Ascending aorta (tissue), 2 donors: ENCODE results near the gene TLR4. TPM values are rescaled to one million over a fixed set of nuclear protein-coding genes. Genes with fewer than 3 reads are reported as not detected.

Experiments
- DNase-seq, 2 donors: peaks; one replicate each; pipeline ENCODE4 v3.0.0-alpha.2; 2019; ENCODE audit warnings: low spot score in 2 of 2
- H3K27ac ChIP-seq, 2 donors: fragments of 200-600 bp; sonication (generic); one replicate each; pipeline ENCODE4 v1.5.1; 2016 to 2017; ENCODE audit warnings: mild to moderate bottlenecking in 1 of 2
- H3K27me3 ChIP-seq: fragments of 200-600 bp; sonication (generic); one replicate; pipeline ENCODE4 v1.5.1; 2017
- H3K36me3 ChIP-seq, 2 donors: fragments of 200-600 bp; sonication (generic); one replicate each; pipeline ENCODE4 v1.5.1; 2016
- H3K4me1 ChIP-seq, 2 donors: fragments of 200-600 bp; sonication (generic); one replicate each; pipeline ENCODE4 v1.5.1; 2016 to 2017; ENCODE audit warnings: mild to moderate bottlenecking in 1 of 2
- H3K4me3 ChIP-seq, 2 donors: fragments of 200-600 bp; sonication (generic); one replicate each; pipeline ENCODE4 v1.5.1; 2016 to 2017; ENCODE audit warnings: mild to moderate bottlenecking in 1 of 2
- H3K9me3 ChIP-seq, 2 donors: fragments of 200-600 bp; sonication (generic); one replicate each; pipeline ENCODE4 v1.5.1; 2016
- CTCF ChIP-seq, 3 experiments: fragments of 200-600 bp in 2 of 3; fragments of 450-650 bp in 1 of 3; sonication (generic) in 2 of 3; IDR thresholded peaks; one replicate each; pipeline ENCODE4 v1.5.1; 2016 to 2019; ENCODE audit warnings: antibody characterized with exemption in 3 of 3, mild to moderate bottlenecking in 1 of 3, moderate library complexity in 1 of 3
- intact Hi-C: fragments of 100-400 bp; cut with DNase I; formaldehyde crosslinking; loops from one replicate; pipeline ENCODE4 v1.15.1; 2023
- total RNA-seq: library from RNA; depleted of rRNA; stranded (reverse); fragments of >200 nt; gene quantifications from one replicate; pipeline ENCODE4 v1.1.0, GENCODE V29; 2016

TLR4 gene
- total RNA-seq, 1 donor from 2014 or later: 32.4 TPM

- Histone ChIP-seq H3K4me3 (no peak overlapping the region), H3K27me3 (no peaks in the 10 kb centered on the region), H3K4me1 (peaks cover 0 to 2% of the 10 kb centered on the region in 2 donors), H3K9me3 (no peaks in the 10 kb centered on the region), H3K27ac (no peak overlapping the region), H3K36me3 (no peaks in the 10 kb centered on the region)
- TF ChIP-seq CTCF (IDR thresholded peaks at IDR 0.05): no peak
- DNase-seq: no peak
- intact Hi-C loops: no loop called here
Observed at GRCh38 chr9:117734523-117735314, 30.5 kb downstream of the TLR4 start.

GRCh38 chr9:117737721-117738226 lies 33.6 kb downstream of the TLR4 start:
- Histone ChIP-seq H3K9me3 (no peaks in the 10 kb centered on the region), H3K36me3 (no peaks in the 10 kb centered on the region)

GRCh38 chr9:117739206-117739605 lies 35.0 kb downstream of the TLR4 start:
- Histone ChIP-seq H3K36me3 (no peaks in the 10 kb centered on the region), H3K27me3 (no peaks in the 10 kb centered on the region), H3K9me3 (no peaks in the 10 kb centered on the region), H3K27ac (no peak overlapping the region), H3K4me3 (no peak overlapping the region), H3K4me1 (peaks cover 0 to 2% of the 10 kb centered on the region in 2 donors)
- no peak for TF ChIP-seq CTCF (IDR thresholded peaks at IDR 0.05)
- DNase-seq: no peak
- intact Hi-C loops: no loop called here

More at GRCh38 chr9:117737721-117738226, 33.6 kb downstream of the TLR4 start:
- Histone ChIP-seq H3K4me3 (no peak overlapping the region), H3K27me3 (no peaks in the 10 kb centered on the region), H3K27ac (no peak overlapping the region), H3K4me1 (peaks cover 0 to 2% of the 10 kb centered on the region in 2 donors)
- intact Hi-C loops: no loop called here
- no peak for DNase-seq
- no peak for TF ChIP-seq CTCF (IDR thresholded peaks at IDR 0.05)

GRCh38 chr9:117739624-117740347 lies 35.6 kb downstream of the TLR4 start:
- peaks cover 0 to 2% of the 10 kb centered on the region in 2 donors for H3K4me1 ChIP-seq
- TF ChIP-seq CTCF (IDR thresholded peaks at IDR 0.05): no peak
- intact Hi-C loops: no loop called here

GRCh38 chr9:117742131-117742530 lies 37.9 kb downstream of the TLR4 start:
- no peaks in the 10 kb centered on the region for H3K4me1 ChIP-seq
- H3K36me3 ChIP-seq: no peaks in the 10 kb centered on the region
- no peak for TF ChIP-seq CTCF (IDR thresholded peaks at IDR 0.05)
- H3K27me3 ChIP-seq: no peaks in the 10 kb centered on the region
- H3K27ac ChIP-seq: no peak overlapping the region
- no peak overlapping the region for H3K4me3 ChIP-seq
- intact Hi-C loops: no loop called here
- H3K9me3 ChIP-seq: no peaks in the 10 kb centered on the region
- DNase-seq: no peak

More at GRCh38 chr9:117739624-117740347, 35.6 kb downstream of the TLR4 start:
- H3K27me3 ChIP-seq: no peaks in the 10 kb centered on the region
- H3K9me3 ChIP-seq: no peaks in the 10 kb centered on the region
- no peak overlapping the region for H3K4me3 ChIP-seq
- no peaks in the 10 kb centered on the region for H3K36me3 ChIP-seq
- no peak for DNase-seq
- no peak overlapping the region for H3K27ac ChIP-seq
